ENCODE results near the gene ARHGAP28. TPM values are rescaled to one million over a fixed set of nuclear protein-coding genes. Genes with fewer than 3 reads are reported as not detected.

Gene ARHGAP28
- total and polyA plus RNA-seq, 2 of the 13 experiments (the other 11 are each of a cell fraction or from before 2014, with no cell fraction given), result not detected

GRCh38 chr18:6956495-6956894 is 227.0 kb downstream of the ARHGAP28 start:
- Histone ChIP-seq H4K20me1 (ENCODE audit: insufficient read depth, low read length) (no peaks in the 10 kb centered on the region), H3K9me3 (ENCODE audit: low read length) (no peaks in the 10 kb centered on the region), H3K27me3 (ENCODE audit: control insufficient read depth in 1 of 2, insufficient read depth in 2 of 2, low read length in 2 of 2) (0 out of 5 replicates have a peak, but pooled peaks cover 0 to 8% of the 10 kb centered on the region in 2 experiments), H3K79me2 (ENCODE audit: insufficient read depth, low read length) (no peaks in the 10 kb centered on the region), H3K4me2 (ENCODE audit: low read depth, low read length) (no peak overlapping the region), H3K9ac (ENCODE audit: insufficient read depth, low read depth, low read length) (no peak overlapping the region), H2AFZ (ENCODE audit: low read length) (no peak overlapping the region), H3K36me3 (replicated peaks in 1 of 2; ENCODE audit: control insufficient read depth in 1 of 2, insufficient read depth in 2 of 2, low read length in 2 of 2) (no peaks in the 10 kb centered on the region), H3K4me1 (ENCODE audit: insufficient read depth, low read length) (peaks cover 16% of the 10 kb centered on the region), H3K4me3 (replicated peaks in 1 of 3; ENCODE audit: insufficient read depth in 1 of 3, low read depth in 2 of 3, low read length in 3 of 3) (no peak overlapping the region), H3K27ac (ENCODE audit: extremely low read length, insufficient read depth, low read length) (no peak overlapping the region)
- POLR2A ChIA-PET, result no interaction called here
- intact Hi-C loops (cut with micrococcal nuclease; ENCODE audit: unreplicated experiment), result no loop called here
- no TSS peak for BruUV-seq (replicated peaks)
- in situ Hi-C loops (cut with HindIII; ENCODE audit: extremely low pct_ligation_motif_present, low pct_unique_long_range_greater_than_20kb), result no loop called here
- DNase-seq (ENCODE audit: low spot score) (no peak), ATAC-seq (no peak), FAIRE-seq (no peak)
- 65% methylated on average over 5 of the region's 5 CpGs for WGBS (ENCODE audit: low lambda C conversion rate)
- no peak for TF ChIP-seq ZNF24 (IDR thresholded peaks at IDR 0.05)
- no peak for TF ChIP-seq ZNF737 (CRISPR knock-in tag; IDR thresholded peaks at IDR 0.05; ENCODE audit: borderline replicate concordance)
- TF ChIP-seq SNAPC2 (CRISPR knock-in tag; IDR thresholded peaks at IDR 0.05), result no peak
- CTCF ChIA-PET (ENCODE audit: low intra/inter-chr PET ratio, low total read pairs), result no interaction called here

DNA sequence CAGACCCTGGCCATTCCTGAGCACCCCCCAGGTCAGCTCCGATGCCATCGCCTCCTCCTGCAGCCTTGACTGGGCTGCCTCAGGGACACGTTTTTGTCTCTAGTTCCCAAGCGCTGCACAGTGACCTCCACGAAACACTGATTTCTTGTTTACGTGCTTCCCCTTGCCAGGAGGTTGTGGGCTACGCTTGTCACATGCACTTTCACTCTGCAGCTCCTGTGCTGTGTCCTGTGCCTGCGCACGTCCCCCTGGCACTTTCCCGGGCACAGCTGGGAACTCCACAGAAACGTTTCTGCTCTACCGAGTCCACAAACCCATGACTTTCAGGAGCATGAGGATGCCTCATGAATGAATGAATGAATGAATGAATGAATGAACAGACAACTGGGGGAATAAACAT is 227.5 kb downstream of the ARHGAP28 start:
- Histone ChIP-seq H3K36me3 (replicated peaks in 1 of 2; ENCODE audit: control insufficient read depth in 1 of 2, insufficient read depth in 2 of 2, low read length in 2 of 2) (no peaks in the 10 kb centered on the region), H3K27ac (ENCODE audit: extremely low read length, insufficient read depth, low read length) (no peak overlapping the region), H2AFZ (ENCODE audit: low read length) (no peak overlapping the region), H3K4me2 (ENCODE audit: low read depth, low read length) (no peak overlapping the region), H3K79me2 (ENCODE audit: insufficient read depth, low read length) (no peaks in the 10 kb centered on the region), H3K4me3 (replicated peaks in 1 of 3; ENCODE audit: insufficient read depth in 1 of 3, low read depth in 2 of 3, low read length in 3 of 3) (no peak overlapping the region), H4K20me1 (ENCODE audit: insufficient read depth, low read length) (no peaks in the 10 kb centered on the region), H3K9me3 (ENCODE audit: low read length) (no peaks in the 10 kb centered on the region), H3K9ac (ENCODE audit: insufficient read depth, low read depth, low read length) (no peak overlapping the region), H3K27me3 (ENCODE audit: control insufficient read depth in 1 of 2, insufficient read depth in 2 of 2, low read length in 2 of 2) (0 out of 5 replicates have a peak, but pooled peaks cover 0 to 8% of the 10 kb centered on the region in 2 experiments), H3K4me1 (ENCODE audit: insufficient read depth, low read length) (peaks cover 18% of the 10 kb centered on the region)
- POLR2A ChIA-PET, result no interaction called here
- DNase-seq (ENCODE audit: low spot score) (no peak), ATAC-seq (no peak), FAIRE-seq (no peak)
- BruUV-seq (replicated peaks), result no TSS peak
- intact Hi-C loops (cut with micrococcal nuclease; ENCODE audit: unreplicated experiment) (no loop called here), in situ Hi-C loops (cut with HindIII; ENCODE audit: extremely low pct_ligation_motif_present, low pct_unique_long_range_greater_than_20kb) (no loop called here)
- CTCF ChIA-PET (ENCODE audit: low intra/inter-chr PET ratio, low total read pairs), result no interaction called here
- no peak for TF ChIP-seq MLXIP (CRISPR knock-in tag; IDR thresholded peaks at IDR 0.05; ENCODE audit: borderline replicate concordance)
- 80% methylated on average over 12 of the region's 12 CpGs for WGBS (ENCODE audit: low lambda C conversion rate)

All from HepG2 (cell line).